Central memory CD8-positive, alpha-beta T cell (primary cell): Measurements from ENCODE around the gene SLC2A4.

Experiments
- ATAC-seq: fragments of 150-1000 bp; cut with Tn5 transposase; replicated peaks from 2 replicates; pipeline ENCODE4 v1.10.0; 2022; ENCODE audit warnings: mild to moderate bottlenecking, moderate FRiP score, moderate number of reproducible peaks; ENCODE audit not compliant: poor library complexity, severe bottlenecking; ENCODE audit errors: extremely low read depth
- DNase-seq, 2 donors: peaks; one replicate each; pipeline ENCODE4 v3.0.0; 2021; ENCODE audit warnings: low spot score in 2 of 2
- H3K27ac Mint-ChIP-seq: one replicate; pipeline ENCODE4 v1.8.0; 2022; ENCODE audit warnings: low read depth, mild to moderate bottlenecking, moderate library complexity, mixed read lengths
- H3K27me3 Mint-ChIP-seq: one replicate; pipeline ENCODE4 v1.8.0; 2022; ENCODE audit warnings: mixed read lengths
- H3K36me3 Mint-ChIP-seq: one replicate; pipeline ENCODE4 v1.8.0; 2022; ENCODE audit warnings: mild to moderate bottlenecking, moderate library complexity, mixed read lengths; ENCODE audit not compliant: insufficient read depth
- H3K4me1 Mint-ChIP-seq: one replicate; pipeline ENCODE4 v1.8.0; 2022; ENCODE audit warnings: mixed read lengths
- H3K4me3 Mint-ChIP-seq: one replicate; pipeline ENCODE4 v1.8.0; 2022; ENCODE audit warnings: mild to moderate bottlenecking, moderate library complexity, mixed read lengths
- H3K9me3 Mint-ChIP-seq: one replicate; pipeline ENCODE4 v1.8.0; 2022; ENCODE audit warnings: mixed read lengths

Gene SLC2A4

GRCh38 chr17:7251661-7252175, 29.8 kb upstream of the SLC2A4 start, which contains the start of gene CTDNEP1:
CTDNEP1 (minus strand) TSS chr17:7251734; CDS start chr17:7251296, 438 bp downstream.
- H3K27ac Mint-ChIP-seq = peak within 1 kb of the TSS; percentile 93
- peak within 1 kb of the TSS; percentile 93 for H3K4me3 Mint-ChIP-seq
- H3K4me1 Mint-ChIP-seq = peaks cover 48% of the 10 kb centered on the region
- peaks cover 49% of the 10 kb centered on the region for H3K36me3 Mint-ChIP-seq
- ATAC-seq = peak; percentile 96
- no peaks in the 10 kb centered on the region for H3K9me3 Mint-ChIP-seq
- peak; percentile 96 to 98 for DNase-seq
- H3K27me3 Mint-ChIP-seq = no peaks in the 10 kb centered on the region

- H3K36me3 Mint-ChIP-seq = peaks cover 50% of the 10 kb centered on the region
- ATAC-seq = peak; percentile 57
- peaks cover 46% of the 10 kb centered on the region for H3K4me1 Mint-ChIP-seq
These were observed 29.1 kb upstream of the SLC2A4 start, which contains the start of gene ELP5 for GRCh38 chr17:7252176-7253043. ELP5 (plus strand) TSS chr17:7252215; CDS start chr17:7252551, 336 bp downstream.

DNA sequence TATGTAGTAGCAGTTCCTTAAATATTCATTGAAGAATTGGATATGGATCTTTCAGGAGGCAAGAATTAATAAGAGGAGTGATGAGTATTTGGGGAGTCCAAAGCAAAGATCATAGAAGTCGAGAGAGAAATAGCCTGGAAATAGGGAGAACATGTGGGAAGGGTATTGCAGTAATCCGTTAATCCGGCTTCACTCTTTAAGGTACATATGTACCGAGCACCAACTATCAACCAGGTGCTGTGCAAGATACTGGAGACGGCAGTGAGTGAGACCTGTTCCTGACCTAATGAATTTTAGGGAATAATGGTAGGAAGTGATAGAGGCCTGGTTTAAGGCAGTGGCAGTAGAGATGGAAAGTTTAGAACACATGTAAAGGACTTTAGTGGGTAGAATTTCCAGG, 28.4 kb upstream of the SLC2A4 start:
- Mint-ChIP-seq H3K36me3 (peaks cover 52% of the 10 kb centered on the region), H3K27me3 (no peaks in the 10 kb centered on the region), H3K9me3 (no peaks in the 10 kb centered on the region), H3K4me1 (peaks cover 46% of the 10 kb centered on the region), H3K27ac (peak overlapping the region; percentile 93), H3K4me3 (peak overlapping the region; percentile 93)
- no peak for ATAC-seq
- DNase-seq = no peak

More at GRCh38 chr17:7252176-7253043, 29.1 kb upstream of the SLC2A4 start, which contains the start of gene ELP5:
- Mint-ChIP-seq H3K9me3 (no peaks in the 10 kb centered on the region), H3K27ac (peak within 1 kb of the TSS; percentile 93), H3K27me3 (no peaks in the 10 kb centered on the region), H3K4me3 (peak within 1 kb of the TSS; percentile 93)
- peak; percentile 80 to 83 for DNase-seq

GRCh38 chr17:7254511-7254910, 27.0 kb upstream of the SLC2A4 start:
- DNase-seq (no peak), ATAC-seq (no peak)
- Mint-ChIP-seq H3K4me1 (peaks cover 33% of the 10 kb centered on the region), H3K36me3 (peaks cover 51% of the 10 kb centered on the region), H3K27me3 (no peaks in the 10 kb centered on the region), H3K4me3 (no peak overlapping the region), H3K27ac (no peak overlapping the region), H3K9me3 (no peaks in the 10 kb centered on the region)

DNA sequence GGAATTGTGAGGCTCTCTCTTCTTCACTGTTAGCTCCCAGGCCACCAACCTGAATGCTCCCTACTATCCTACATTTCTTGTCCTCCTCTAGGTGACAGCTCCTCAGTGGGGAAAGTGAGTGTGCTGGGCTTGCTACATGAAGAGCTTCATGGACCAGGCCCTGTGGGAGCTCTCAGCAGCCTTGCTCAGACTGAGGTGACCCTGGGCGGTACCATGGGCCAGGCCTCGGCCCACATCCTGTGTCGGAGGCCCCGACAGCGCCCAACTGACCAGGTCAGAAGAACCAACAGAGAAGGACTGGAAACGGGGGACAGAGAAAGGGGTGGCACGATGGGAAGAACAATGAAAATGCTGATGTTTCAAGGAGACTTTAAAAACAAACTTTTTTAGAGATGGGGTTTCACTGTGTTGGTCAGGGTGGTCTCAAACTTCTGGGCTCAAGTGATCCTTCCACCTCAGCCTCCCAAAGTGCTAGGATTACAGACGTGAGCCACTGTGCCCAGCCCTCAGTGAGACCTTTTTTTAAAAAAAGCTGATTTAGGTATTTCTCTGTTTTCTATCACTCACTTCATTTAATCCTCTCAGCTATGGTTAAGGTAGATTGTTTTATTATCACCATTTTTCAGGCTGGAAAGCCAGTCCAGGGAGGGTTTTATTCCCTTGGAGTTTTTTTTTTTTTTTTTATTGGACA, 24.6 kb upstream of the SLC2A4 start:
- ATAC-seq = no peak
- no peak overlapping the region for H3K4me3 Mint-ChIP-seq

GRCh38 chr17:7258731-7259554, 22.6 kb upstream of the SLC2A4 start:
- DNase-seq (no peak), ATAC-seq (no peak)
- H3K27me3 Mint-ChIP-seq = peaks cover 16% of the 10 kb centered on the region
- no peaks in the 10 kb centered on the region for H3K9me3 Mint-ChIP-seq
- H3K4me1 Mint-ChIP-seq = peaks cover 19% of the 10 kb centered on the region
- H3K4me3 Mint-ChIP-seq = no peak overlapping the region
- no peak overlapping the region for H3K27ac Mint-ChIP-seq
- peaks cover 34% of the 10 kb centered on the region for H3K36me3 Mint-ChIP-seq

More for the DNA sequence above, 24.6 kb upstream of the SLC2A4 start:
- H3K36me3 Mint-ChIP-seq = peaks cover 46% of the 10 kb centered on the region
- H3K27ac Mint-ChIP-seq = no peak overlapping the region
- no peaks in the 10 kb centered on the region for H3K27me3 Mint-ChIP-seq
- no peak for DNase-seq
- no peaks in the 10 kb centered on the region for H3K9me3 Mint-ChIP-seq
- H3K4me1 Mint-ChIP-seq = peaks cover 19% of the 10 kb centered on the region

GRCh38 chr17:7259555-7259889, 22.0 kb upstream of the SLC2A4 start:
- DNase-seq = no peak
- H3K9me3 Mint-ChIP-seq = no peaks in the 10 kb centered on the region
- peaks cover 22% of the 10 kb centered on the region for H3K27me3 Mint-ChIP-seq
- peaks cover 22% of the 10 kb centered on the region for H3K4me1 Mint-ChIP-seq
- no peak overlapping the region for H3K27ac Mint-ChIP-seq
- no peak overlapping the region for H3K4me3 Mint-ChIP-seq
- H3K36me3 Mint-ChIP-seq = peaks cover 31% of the 10 kb centered on the region
- no peak for ATAC-seq

GRCh38 chr17:7260151-7260550, 21.4 kb upstream of the SLC2A4 start:
- Mint-ChIP-seq H3K4me3 (peak overlapping the region; percentile 18), H3K27me3 (peaks cover 22% of the 10 kb centered on the region), H3K27ac (no peak overlapping the region), H3K4me1 (peaks cover 18% of the 10 kb centered on the region), H3K36me3 (peaks cover 25% of the 10 kb centered on the region), H3K9me3 (no peaks in the 10 kb centered on the region)
- DNase-seq (no peak), ATAC-seq (no peak)

- no peak overlapping the region for H3K27ac Mint-ChIP-seq
- peaks cover 21% of the 10 kb centered on the region for H3K36me3 Mint-ChIP-seq
- ATAC-seq (peak; percentile 41), DNase-seq (no peak)
- H3K4me3 Mint-ChIP-seq = peak overlapping the region; percentile 75
- peaks cover 22% of the 10 kb centered on the region for H3K27me3 Mint-ChIP-seq
- H3K9me3 Mint-ChIP-seq = no peaks in the 10 kb centered on the region
- peaks cover 18% of the 10 kb centered on the region for H3K4me1 Mint-ChIP-seq
These were observed 20.7 kb upstream of the SLC2A4 start for GRCh38 chr17:7260651-7261378.

GRCh38 chr17:7261379-7262191, 19.9 kb upstream of the SLC2A4 start:
- peak; percentile 10 for ATAC-seq
- peaks cover 16% of the 10 kb centered on the region for H3K36me3 Mint-ChIP-seq
- peak overlapping the region; percentile 75 for H3K4me3 Mint-ChIP-seq
- H3K27ac Mint-ChIP-seq = no peak overlapping the region
- H3K27me3 Mint-ChIP-seq = peaks cover 28% of the 10 kb centered on the region
- peaks cover 18% of the 10 kb centered on the region for H3K4me1 Mint-ChIP-seq
- no peak for DNase-seq
- no peaks in the 10 kb centered on the region for H3K9me3 Mint-ChIP-seq
